GM12873 (cell line): ENCODE measurements around the gene CDKN1A.

Experiments used
- TF ChIP-seq, protein P1 (sequence below): IDR thresholded peaks from 2 replicates; pipeline ENCODE4 v1.5.1; 2012; ENCODE audit warnings: low read depth, mild to moderate bottlenecking, moderate library complexity, low read length, control low read depth; ENCODE audit not compliant: insufficient read depth; ENCODE audit errors: missing control alignments

CDKN1A gene

DNA sequence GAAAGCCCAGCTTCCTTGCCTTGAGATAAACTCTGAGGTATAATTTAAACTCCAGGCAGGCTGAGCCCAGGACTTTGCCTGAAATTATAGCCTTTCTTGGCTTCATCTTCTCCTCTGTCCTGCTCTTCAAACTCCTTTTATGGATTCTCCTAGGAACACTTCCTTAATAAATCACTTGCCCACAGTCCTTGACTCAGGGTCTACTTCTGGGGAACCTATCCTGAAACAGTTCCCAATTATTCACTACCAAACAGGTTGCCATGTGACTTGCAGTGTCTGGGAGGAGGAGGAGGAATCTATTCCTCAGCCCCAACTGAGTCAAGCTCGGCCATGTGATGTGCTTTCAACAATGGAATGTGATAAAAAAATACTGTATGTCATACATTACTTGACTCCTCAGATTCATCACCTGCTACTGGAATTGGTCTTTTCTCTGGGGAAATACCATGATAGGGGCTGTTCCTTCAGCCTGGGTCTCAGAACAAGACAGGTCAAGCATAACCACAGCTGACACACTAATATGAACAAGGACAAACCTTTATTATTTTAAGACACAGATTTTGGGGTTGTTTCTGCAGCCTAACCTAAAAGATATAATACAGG, 20.5 kb upstream of the CDKN1A start:
- TF ChIP-seq, protein P1, sequence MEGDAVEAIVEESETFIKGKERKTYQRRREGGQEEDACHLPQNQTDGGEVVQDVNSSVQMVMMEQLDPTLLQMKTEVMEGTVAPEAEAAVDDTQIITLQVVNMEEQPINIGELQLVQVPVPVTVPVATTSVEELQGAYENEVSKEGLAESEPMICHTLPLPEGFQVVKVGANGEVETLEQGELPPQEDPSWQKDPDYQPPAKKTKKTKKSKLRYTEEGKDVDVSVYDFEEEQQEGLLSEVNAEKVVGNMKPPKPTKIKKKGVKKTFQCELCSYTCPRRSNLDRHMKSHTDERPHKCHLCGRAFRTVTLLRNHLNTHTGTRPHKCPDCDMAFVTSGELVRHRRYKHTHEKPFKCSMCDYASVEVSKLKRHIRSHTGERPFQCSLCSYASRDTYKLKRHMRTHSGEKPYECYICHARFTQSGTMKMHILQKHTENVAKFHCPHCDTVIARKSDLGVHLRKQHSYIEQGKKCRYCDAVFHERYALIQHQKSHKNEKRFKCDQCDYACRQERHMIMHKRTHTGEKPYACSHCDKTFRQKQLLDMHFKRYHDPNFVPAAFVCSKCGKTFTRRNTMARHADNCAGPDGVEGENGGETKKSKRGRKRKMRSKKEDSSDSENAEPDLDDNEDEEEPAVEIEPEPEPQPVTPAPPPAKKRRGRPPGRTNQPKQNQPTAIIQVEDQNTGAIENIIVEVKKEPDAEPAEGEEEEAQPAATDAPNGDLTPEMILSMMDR, result no peak

DNA sequence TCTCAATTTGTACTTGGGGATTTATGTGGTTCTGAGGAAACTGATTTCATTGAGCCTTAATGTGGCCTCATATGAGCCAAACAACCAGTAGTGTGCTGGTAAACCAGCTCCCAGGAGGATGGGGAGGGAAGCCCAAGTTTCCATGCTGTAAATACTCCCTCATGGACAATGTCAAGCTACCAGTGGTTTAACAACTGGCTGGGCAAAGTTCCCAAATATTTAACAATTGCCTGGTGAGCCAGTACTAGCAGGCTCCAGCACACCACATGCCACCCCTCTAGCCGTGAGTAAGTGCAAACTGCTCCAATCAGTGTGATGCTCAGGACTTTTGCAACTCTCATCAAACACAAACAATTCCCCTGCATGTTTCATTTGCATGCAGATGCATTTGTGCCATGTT, 19.2 kb upstream of the CDKN1A start:
- TF ChIP-seq, protein P1, result no peak

DNA sequence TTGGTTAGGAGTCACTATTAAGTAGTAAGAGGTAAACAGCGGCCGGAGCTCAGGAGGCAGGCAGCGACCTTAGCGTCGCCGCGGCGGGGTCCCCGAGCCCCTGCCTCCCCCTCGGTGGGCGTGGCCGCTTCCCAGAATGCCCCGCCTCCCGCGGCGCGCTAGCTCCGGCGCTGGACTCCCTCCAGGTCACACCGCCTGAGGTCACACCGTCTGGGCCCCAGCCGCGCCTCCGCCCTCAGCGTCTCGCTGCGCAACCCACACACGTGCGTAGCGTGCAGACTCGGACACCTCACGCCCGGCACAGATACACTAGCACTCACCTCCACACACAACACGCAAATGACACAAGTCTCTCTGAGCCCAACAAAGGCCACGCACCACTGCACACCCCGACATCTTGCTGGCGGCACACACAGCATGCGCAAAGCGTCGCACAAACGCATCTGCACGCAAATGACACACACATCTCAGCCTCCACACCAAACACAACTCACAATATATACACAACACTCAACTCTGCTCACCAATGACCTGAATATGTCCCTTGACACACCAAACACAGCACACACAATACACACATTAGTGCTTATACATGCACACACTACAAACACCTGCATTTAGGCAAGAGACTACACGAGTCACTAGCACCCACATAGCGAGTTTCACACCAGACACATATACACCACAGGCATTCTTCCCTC, 17.6 kb upstream of the CDKN1A start:
- TF ChIP-seq, protein P1, result no peak

DNA sequence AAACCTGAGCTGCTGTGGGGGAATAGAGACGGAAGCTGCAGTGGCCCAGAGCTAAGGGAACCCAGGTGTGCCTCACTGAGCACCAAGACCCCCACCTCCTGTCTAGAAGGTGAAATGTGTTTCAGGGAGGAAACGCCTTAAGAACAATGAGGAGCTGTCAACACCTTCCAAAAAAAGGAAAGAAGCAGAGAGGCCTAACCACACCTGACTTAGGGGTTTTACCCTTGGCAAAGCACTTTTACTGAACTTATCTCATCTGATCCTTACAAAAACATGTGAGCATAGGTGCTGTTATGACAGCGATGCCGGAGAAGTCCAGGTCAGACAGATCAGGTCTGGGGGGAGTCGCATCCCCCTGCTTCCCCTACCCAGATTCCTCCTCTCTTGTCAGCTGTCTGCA, 16.1 kb upstream of the CDKN1A start:
- TF ChIP-seq, protein P1, result no peak

DNA sequence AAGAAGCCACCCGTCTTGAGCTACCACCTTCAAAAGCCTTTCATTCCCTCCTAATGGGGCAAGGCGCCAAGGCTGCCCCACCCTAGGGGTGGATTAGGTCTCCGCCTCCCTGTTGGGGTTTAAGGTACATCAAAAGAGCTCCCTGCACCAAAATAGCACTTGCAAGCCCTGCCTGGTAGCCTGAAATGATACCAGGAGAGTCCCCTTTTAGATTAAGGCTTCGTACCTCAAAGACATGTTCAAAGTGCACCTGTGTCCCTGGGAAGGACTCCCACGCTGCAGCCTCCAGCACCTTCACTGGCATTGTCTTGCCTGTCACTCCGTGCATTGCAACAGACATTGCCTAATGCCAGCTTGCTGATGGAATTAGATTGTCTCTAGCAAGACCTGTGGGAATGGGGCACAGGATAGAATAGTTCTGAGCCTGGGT, 15.7 kb upstream of the CDKN1A start:
- TF ChIP-seq, protein P1, result no peak

DNA sequence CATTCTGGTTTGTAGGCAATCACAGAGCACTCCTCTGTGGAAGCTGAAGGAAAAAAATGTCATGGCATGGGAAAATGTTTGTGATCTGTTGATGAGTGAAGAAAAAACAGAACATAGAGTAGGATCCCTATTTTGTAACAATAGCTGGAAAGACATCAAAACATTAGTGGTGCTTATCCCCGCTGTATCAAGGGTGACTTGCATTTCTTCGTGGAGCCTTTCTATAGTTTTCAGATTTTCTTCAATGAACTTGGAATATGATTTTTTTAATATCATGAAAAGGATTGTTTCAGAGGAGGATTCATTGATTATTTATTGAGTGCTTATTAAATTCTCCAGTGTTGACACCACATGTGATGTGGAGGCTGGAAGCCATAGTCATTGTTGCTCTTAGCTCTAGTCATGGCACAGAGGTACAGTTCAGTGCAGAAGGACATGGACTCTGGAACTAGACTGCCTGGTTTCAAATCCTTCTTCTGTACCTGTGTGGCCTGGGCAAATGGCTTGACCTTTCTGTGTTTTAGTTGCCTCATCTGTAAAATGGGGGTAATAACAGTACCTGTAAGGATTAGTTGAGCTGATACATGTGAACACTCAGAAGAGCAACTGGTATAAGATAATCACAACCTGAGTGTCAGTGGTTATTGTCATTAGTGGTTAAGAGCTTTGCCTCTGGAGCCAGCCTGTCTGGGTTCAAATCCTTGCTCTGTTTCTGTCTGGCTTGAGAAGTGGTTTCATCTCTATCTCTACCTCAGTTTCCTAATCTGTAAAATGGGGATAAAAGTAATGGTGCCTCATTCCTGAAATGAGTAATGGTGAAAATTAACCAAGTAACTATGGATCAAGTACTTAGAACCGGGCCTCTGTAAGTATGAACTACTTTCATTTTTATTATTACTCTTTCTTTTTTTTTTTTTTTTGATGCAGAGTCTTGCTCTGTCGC, 14.7 kb upstream of the CDKN1A start:
- TF ChIP-seq, protein P1, result no peak

DNA sequence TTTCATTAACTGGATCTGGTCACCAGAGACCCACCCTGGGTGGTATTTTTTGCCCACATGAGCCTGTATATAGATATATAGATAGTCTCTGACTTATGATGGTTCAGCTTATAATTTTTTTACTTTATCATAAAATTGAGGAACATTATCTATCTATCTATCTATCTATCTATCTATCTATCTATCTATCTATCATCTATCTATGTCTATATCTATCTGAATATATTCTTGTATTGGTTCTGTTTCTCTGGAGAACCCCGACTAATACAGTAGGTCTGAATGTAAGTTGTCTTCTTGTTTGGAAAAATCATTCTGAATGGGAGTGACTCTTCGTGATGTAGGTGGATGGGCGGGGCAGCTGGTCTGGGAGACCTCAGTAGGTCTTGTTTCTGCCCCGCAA, 13.3 kb upstream of the CDKN1A start:
- TF ChIP-seq, protein P1, result no peak
